ENCODE data around the gene TSPAN14.

DNA sequence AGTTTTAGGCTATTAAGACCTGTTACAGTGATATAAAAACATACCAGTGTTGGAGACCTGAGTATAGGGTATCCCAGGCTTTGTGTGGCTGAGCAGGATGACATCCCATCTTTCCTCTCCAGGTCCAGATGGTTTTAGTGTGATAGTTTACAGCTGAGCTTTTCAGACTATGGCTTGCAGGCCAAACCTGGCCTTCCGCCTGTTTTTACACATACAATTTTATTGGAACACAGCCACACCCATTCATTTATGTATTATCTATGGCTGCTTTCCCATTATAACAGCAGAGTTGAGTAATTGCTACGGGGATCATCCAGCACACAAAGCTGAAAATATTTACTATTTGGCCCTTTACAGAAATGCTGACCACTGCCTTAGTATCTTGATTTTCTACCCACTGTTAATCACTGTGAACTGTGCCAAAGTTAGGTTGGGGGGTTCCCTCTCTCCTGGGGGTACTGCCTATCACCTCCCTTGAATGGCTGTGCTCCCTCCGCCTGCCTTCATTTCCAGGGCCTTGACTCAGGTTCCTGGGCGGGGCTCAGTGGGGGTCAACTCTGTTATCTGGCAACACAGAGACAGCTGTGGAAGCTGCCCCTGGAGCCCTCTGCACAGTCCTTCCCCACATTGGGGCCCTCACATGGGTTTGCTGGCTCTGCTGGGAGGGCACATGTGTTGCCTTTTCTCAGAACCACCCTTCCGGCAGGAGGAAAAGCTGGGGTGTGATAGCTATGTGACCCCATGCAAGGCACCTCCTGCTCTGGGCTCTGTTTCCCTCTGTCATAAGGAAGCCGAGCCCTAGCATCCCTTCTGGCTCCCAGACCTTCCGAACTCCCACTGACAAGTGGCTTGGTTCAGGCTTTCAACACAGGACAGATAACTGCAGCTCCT, 43.3 kb downstream of the TSPAN14 start:
- peak in 1 of 4 donors; percentile 48 for TF ChIP-seq POLR2A (IDR thresholded peaks at IDR 0.05)
- TF ChIP-seq, protein P1, sequence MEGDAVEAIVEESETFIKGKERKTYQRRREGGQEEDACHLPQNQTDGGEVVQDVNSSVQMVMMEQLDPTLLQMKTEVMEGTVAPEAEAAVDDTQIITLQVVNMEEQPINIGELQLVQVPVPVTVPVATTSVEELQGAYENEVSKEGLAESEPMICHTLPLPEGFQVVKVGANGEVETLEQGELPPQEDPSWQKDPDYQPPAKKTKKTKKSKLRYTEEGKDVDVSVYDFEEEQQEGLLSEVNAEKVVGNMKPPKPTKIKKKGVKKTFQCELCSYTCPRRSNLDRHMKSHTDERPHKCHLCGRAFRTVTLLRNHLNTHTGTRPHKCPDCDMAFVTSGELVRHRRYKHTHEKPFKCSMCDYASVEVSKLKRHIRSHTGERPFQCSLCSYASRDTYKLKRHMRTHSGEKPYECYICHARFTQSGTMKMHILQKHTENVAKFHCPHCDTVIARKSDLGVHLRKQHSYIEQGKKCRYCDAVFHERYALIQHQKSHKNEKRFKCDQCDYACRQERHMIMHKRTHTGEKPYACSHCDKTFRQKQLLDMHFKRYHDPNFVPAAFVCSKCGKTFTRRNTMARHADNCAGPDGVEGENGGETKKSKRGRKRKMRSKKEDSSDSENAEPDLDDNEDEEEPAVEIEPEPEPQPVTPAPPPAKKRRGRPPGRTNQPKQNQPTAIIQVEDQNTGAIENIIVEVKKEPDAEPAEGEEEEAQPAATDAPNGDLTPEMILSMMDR (IDR thresholded peaks at IDR 0.05) = no peak
- peak; percentile 73 to 81 for TF ChIP-seq POLR2AphosphoS5 (IDR thresholded peaks at IDR 0.05)
- peak in 2 of 4 donors; percentile 10 to 57 for TF ChIP-seq EP300 (IDR thresholded peaks at IDR 0.05)
